ENCODE data around the gene GOLGA6L22. TPM values are rescaled to one million over a fixed set of nuclear protein-coding genes. Genes with fewer than 3 reads are reported as not detected.
A peak's percentile ranks its signal among the peaks of the same experiment; 100 is the strongest.
"Not testable (repeated sequence)": the region's sequence is repeated elsewhere in the genome, so short reads cannot be mapped to it uniquely, and the experiment has no call there.

GOLGA6L22 gene
- not detected for polyA plus RNA-seq (2013, experiment 1 of 2; ENCODE audit: insufficient read length)
- not detected for polyA plus RNA-seq (2013, experiment 2 of 2; ENCODE audit: insufficient read length)

GRCh38 chr15:22458603-22459002 is at the start of gene GOLGA6L22:
Gene GOLGA6L22 (plus strand): TSS chr15:22458903. CDS start chr15:22458994, 91 bp downstream.
- not testable (repeated sequence) for DNase-seq

- not testable (repeated sequence) for DNase-seq
These were observed 41.4 kb upstream of the GOLGA6L22 start for GRCh38 chr15:22417288-22417687.

- DNase-seq = not testable (repeated sequence)
These were observed 40.9 kb upstream of the GOLGA6L22 start for GRCh38 chr15:22417795-22418194.

GRCh38 chr15:22418212-22418611 is 40.5 kb upstream of the GOLGA6L22 start:
- DNase-seq = not testable (repeated sequence)

GRCh38 chr15:22418666-22419065 is 40.0 kb upstream of the GOLGA6L22 start:
- not testable (repeated sequence) for DNase-seq

GRCh38 chr15:22420340-22420739 is 38.4 kb upstream of the GOLGA6L22 start:
- DNase-seq = not testable (repeated sequence)

GRCh38 chr15:22429426-22429825 is 29.3 kb upstream of the GOLGA6L22 start:
- DNase-seq = not testable (repeated sequence)

GRCh38 chr15:22431687-22432086 is 27.0 kb upstream of the GOLGA6L22 start:
- not testable (repeated sequence) for DNase-seq

GRCh38 chr15:22494490-22495113 is 35.9 kb downstream of the GOLGA6L22 start:
- DNase-seq = peak; percentile 68

- not testable (repeated sequence) for DNase-seq
These were observed 38.5 kb downstream of the GOLGA6L22 start for GRCh38 chr15:22497200-22497599.

GRCh38 chr15:22498220-22498925 is 39.7 kb downstream of the GOLGA6L22 start:
- not testable (repeated sequence) for DNase-seq

- DNase-seq = not testable (repeated sequence)
These were observed 43.6 kb downstream of the GOLGA6L22 start for GRCh38 chr15:22502272-22502671.

GRCh38 chr15:22506959-22507358 is 48.3 kb downstream of the GOLGA6L22 start:
- not testable (repeated sequence) for DNase-seq

- not testable (repeated sequence) for DNase-seq
These were observed 57.4 kb downstream of the GOLGA6L22 start for GRCh38 chr15:22516140-22516539.

Measured in fibroblast of skin of scalp (primary cell).